Thyroid gland (tissue), 4 donors: ENCODE results near the gene ZGPAT. TPM values are rescaled to one million over a fixed set of nuclear protein-coding genes. Genes with fewer than 3 reads are reported as not detected.
"Not testable (repeated sequence)": the region's sequence is repeated elsewhere in the genome, so short reads cannot be mapped to it uniquely, and the experiment has no call there.

ENCODE experiments used
- DNase-seq, 2 donors: peaks; one replicate each; pipeline ENCODE4 v3.0.0-alpha.2; 2019
- H3K27ac ChIP-seq, 3 donors: fragments of 200-600 bp; sonication (generic); 1 replicate in 2 of 3; 2 replicates in 1 of 3; pipeline ENCODE4 v1.5.1; 2016 to 2019; ENCODE audit warnings: mild to moderate bottlenecking in 1 of 3, moderate library complexity in 1 of 3
- H3K27me3 ChIP-seq: fragments of 200-600 bp; sonication (generic); one replicate; pipeline ENCODE4 v1.5.1; 2019
- H3K36me3 ChIP-seq, 2 donors: fragments of 200-600 bp; sonication (generic); one replicate each; pipeline ENCODE4 v1.5.1; 2016 to 2019
- H3K4me1 ChIP-seq, 2 donors: fragments of 200-600 bp; sonication (generic); one replicate each; pipeline ENCODE4 v1.5.1; 2017 to 2019
- H3K4me3 ChIP-seq, 3 donors: fragments of 200-600 bp; sonication (generic); replicated peaks in 1 of 3; 1 replicate in 2 of 3; 2 replicates in 1 of 3; pipeline ENCODE4 v1.5.1; 2016; ENCODE audit warnings: mild to moderate bottlenecking in 1 of 3
- H3K9me3 ChIP-seq: fragments of 200-600 bp; sonication (generic); one replicate; pipeline ENCODE4 v1.5.1; 2017
- CTCF ChIP-seq, 6 experiments: fragments of 200-600 bp in 3 of 6; fragments of 450-650 bp in 3 of 6; sonication (generic) in 3 of 6; IDR thresholded peaks; one replicate each; pipeline ENCODE4 v1.5.1; 2016 to 2019; ENCODE audit warnings: antibody characterized with exemption in 6 of 6, mild to moderate bottlenecking in 2 of 6, inconsistent platforms in 1 of 6, moderate library complexity in 1 of 6
- POLR2A ChIP-seq, 2 donors: fragments of 450-650 bp; IDR thresholded peaks; one replicate each; pipeline ENCODE4 v1.6.1; 2017; ENCODE audit warnings: antibody characterized with exemption in 2 of 2, mild to moderate bottlenecking in 2 of 2, moderate library complexity in 1 of 2
- WGBS, 2 donors: methylation state at CpG; one replicate each; pipeline ENCODE4 v1.1.5; 2017; 5-methylcytosine and 5-hydroxymethylcytosine counted together
- intact Hi-C: fragments of 100-400 bp; cut with DNase I; formaldehyde crosslinking; loops from one replicate; pipeline ENCODE4 v1.15.1; 2023
- total RNA-seq, 4 donors: library from RNA; depleted of rRNA; stranded (reverse); fragments of >200 nt; gene quantifications; one replicate each; pipeline ENCODE4 v1.2.3, GENCODE V29; 2016

ZGPAT gene
- total RNA-seq, 4 donors from 2014 or later = 27.7 to 36.3 (median 30.0) TPM

- peaks cover 14% of the 10 kb centered on the region in 2 donors for H3K36me3 ChIP-seq
- TF ChIP-seq CTCF (IDR thresholded peaks at IDR 0.05) (no peak), POLR2A (IDR thresholded peaks at IDR 0.05) (no peak)
- no peak overlapping the region for H3K27ac ChIP-seq
- intact Hi-C loops = no loop called here
- H3K27me3 ChIP-seq = no peaks in the 10 kb centered on the region
- no peaks in the 10 kb centered on the region for H3K4me1 ChIP-seq
- 96 to 100% methylated on average over 2 of the region's 2 CpGs for WGBS, 2 donors
- H3K9me3 ChIP-seq = no peaks in the 10 kb centered on the region
- DNase-seq = no peak
- H3K4me3 ChIP-seq = no peak overlapping the region
Measured at GRCh38 chr20:63718996-63719395, 11.2 kb downstream of the ZGPAT start.

DNA sequence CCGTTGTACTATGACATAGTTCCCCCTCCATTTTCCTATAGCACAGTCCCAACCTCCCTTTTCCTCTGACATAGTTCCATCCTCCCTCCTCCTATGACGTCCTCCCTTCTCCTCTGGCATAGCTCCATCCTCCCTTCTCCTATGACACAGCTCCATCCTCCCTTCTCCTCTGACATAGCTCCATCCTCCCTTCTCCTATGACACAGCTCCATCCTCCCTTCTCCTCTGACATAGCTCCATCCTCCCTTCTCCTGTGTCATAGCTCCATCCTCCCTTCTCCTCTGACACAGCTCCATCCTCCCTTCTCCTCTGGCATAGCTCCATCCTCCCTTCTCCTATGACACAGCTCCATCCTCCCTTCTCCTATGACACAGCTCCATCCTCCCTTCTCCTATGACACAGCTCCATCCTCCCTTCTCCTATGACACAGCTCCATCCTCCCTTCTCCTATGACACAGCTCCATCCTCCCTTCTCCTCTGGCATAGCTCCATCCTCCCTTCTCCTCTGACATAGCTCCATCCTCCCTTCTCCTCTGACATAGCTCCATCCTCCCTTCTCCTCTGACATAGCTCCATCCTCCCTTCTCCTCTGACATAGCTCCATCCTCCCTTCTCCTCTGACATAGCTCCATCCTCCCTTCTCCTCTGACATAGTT is 15.3 kb downstream of the ZGPAT start:
- H3K27me3 ChIP-seq, DNase-seq, H3K9me3 ChIP-seq, H3K36me3 ChIP-seq, H3K27ac ChIP-seq, H3K4me3 ChIP-seq, intact Hi-C loops: not testable (repeated sequence)
- H3K4me1 ChIP-seq = peaks cover 5 to 10% of the 10 kb centered on the region in 2 donors
- WGBS, 2 donors = 84 to 85% methylated on average over 2 of the region's 2 CpGs

GRCh38 chr20:63730189-63730733 is 22.4 kb downstream of the ZGPAT start:
- H3K9me3 ChIP-seq, intact Hi-C loops, H3K4me3 ChIP-seq, H3K27me3 ChIP-seq, DNase-seq, H3K27ac ChIP-seq: not testable (repeated sequence)
- Histone ChIP-seq H3K36me3 (peaks cover 13 to 20% of the 10 kb centered on the region in 2 donors), H3K4me1 (peaks cover 17 to 20% of the 10 kb centered on the region in 2 donors)
- WGBS, 2 donors = 90 to 96% methylated on average over 18 of the region's 18 CpGs

GRCh38 chr20:63731410-63731809 is 23.6 kb downstream of the ZGPAT start:
- Histone ChIP-seq H3K4me1 (peaks cover 17 to 20% of the 10 kb centered on the region in 2 donors), H3K4me3 (no peak overlapping the region), H3K27me3 (no peaks in the 10 kb centered on the region), H3K9me3 (no peaks in the 10 kb centered on the region), H3K36me3 (peaks cover 14 to 25% of the 10 kb centered on the region in 2 donors), H3K27ac (no peak overlapping the region)
- DNase-seq = no peak
- intact Hi-C loops = no loop called here
- WGBS, 2 donors = 80 to 86% methylated on average over 5 of the region's 5 CpGs
- TF ChIP-seq CTCF (IDR thresholded peaks at IDR 0.05) (no peak), POLR2A (IDR thresholded peaks at IDR 0.05) (no peak)

DNA sequence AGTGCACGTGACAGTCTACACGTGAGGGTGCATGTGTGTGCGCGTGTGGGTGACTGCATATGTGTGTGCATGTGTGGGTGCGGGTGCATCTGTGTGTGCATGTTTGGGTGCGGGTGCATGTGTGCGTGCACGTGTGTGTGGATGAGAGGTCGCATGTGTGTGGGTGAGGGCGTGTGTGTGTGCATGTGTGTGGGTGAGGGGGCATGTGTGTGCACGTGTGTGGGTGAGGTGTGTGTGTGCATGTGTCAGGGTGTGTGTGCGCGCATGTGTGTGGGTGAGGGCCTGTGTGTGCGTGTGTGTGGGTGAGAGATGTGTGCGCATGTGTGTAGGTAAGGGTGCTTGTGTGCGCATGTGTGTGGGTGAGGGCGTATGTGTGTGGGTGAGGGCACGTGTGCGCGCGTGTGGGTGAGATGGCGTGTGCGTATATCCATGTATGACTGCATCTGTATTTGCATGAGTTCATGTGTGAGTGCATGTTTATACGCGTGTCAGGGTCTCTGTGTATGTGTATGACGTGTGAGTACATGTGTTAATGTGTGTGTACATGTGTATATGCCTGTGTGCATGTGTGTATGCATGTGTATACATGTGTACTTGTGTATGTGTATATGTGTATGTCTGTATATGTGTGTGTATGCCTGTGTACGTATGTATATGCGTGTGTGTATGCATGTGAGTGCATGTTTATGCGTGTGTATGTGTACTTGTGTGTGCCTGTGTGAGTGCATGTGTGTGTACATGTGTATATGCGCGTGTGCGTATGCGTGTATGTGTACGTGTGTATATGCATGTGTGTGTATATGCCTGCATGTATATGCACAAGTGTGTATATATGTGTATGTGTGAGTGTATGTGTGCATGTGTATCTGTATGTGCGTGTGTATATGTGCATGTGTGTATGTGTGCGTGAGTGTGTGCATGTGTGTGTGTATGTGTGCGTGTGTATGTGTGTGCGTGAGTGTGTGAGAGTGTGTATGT is 24.6 kb downstream of the ZGPAT start:
- DNase-seq = no peak

More for the DNA sequence above, 24.6 kb downstream of the ZGPAT start:
- no peak overlapping the region for H3K27ac ChIP-seq
- H3K4me1 ChIP-seq = peaks cover 17% of the 10 kb centered on the region in 2 donors
- intact Hi-C loops = no loop called here
- no peak overlapping the region for H3K4me3 ChIP-seq
- 87 to 88% methylated on average over 38 of the region's 38 CpGs for WGBS, 2 donors
- H3K27me3 ChIP-seq = no peaks in the 10 kb centered on the region
- peaks cover 14 to 25% of the 10 kb centered on the region in 2 donors for H3K36me3 ChIP-seq
- no peaks in the 10 kb centered on the region for H3K9me3 ChIP-seq
- TF ChIP-seq CTCF (IDR thresholded peaks at IDR 0.05) (no peak), POLR2A (IDR thresholded peaks at IDR 0.05) (no peak)
